Spleen (tissue), 13 donors: ENCODE data around the gene TMEM208. TPM values are rescaled to one million over a fixed set of nuclear protein-coding genes. Genes with fewer than 3 reads are reported as not detected.

Experiments
- DNase-seq: peaks from one replicate; pipeline ENCODE4 v3.0.0-alpha.2; 2020
- H3K27ac ChIP-seq, 8 donors: fragments of 200-600 bp; sonication (generic) in 7 of 8; 1 replicate in 4 of 8; 2 replicates in 4 of 8; pipeline versions ENCODE4 v1.5.0 to v1.8.0; 2016 to 2021; ENCODE audit warnings: inconsistent platforms in 4 of 8, mild to moderate bottlenecking in 4 of 8, moderate library complexity in 1 of 8
- H3K27me3 ChIP-seq, 7 donors: fragments of 200-600 bp; sonication (generic) in 6 of 7; replicated peaks in 1 of 7; 1 replicate in 4 of 7; 2 replicates in 3 of 7; pipeline versions ENCODE4 v1.5.0 to v1.8.0; 2016 to 2021; ENCODE audit warnings: inconsistent platforms in 3 of 7, mild to moderate bottlenecking in 1 of 7
- H3K36me3 ChIP-seq, 6 donors: fragments of 200-600 bp; sonication (generic) in 5 of 6; 1 replicate in 4 of 6; 2 replicates in 2 of 6; pipeline versions ENCODE4 v1.5.0 to v1.8.0; 2016 to 2021; ENCODE audit warnings: inconsistent platforms in 2 of 6
- H3K4me1 ChIP-seq, 6 donors: fragments of 200-600 bp; sonication (generic) in 5 of 6; 1 replicate in 3 of 6; 2 replicates in 3 of 6; pipeline versions ENCODE4 v1.5.0 to v1.8.0; 2016 to 2021; ENCODE audit warnings: inconsistent platforms in 3 of 6
- H3K4me3 ChIP-seq, 8 donors: fragments of 200-600 bp; sonication (generic) in 7 of 8; 1 replicate in 4 of 8; 2 replicates in 4 of 8; pipeline versions ENCODE4 v1.5.0 to v1.8.0; 2016 to 2021; ENCODE audit warnings: inconsistent platforms in 4 of 8, mild to moderate bottlenecking in 4 of 8, moderate library complexity in 2 of 8
- H3K9me3 ChIP-seq, 8 donors: fragments of 200-600 bp; sonication (generic) in 7 of 8; 1 replicate in 4 of 8; 2 replicates in 4 of 8; pipeline versions ENCODE4 v1.5.0 to v1.8.0; 2016 to 2021; ENCODE audit warnings: inconsistent platforms in 4 of 8
- POLR2A ChIP-seq, 3 donors: fragments of 450-650 bp; IDR thresholded peaks; one replicate each; pipeline ENCODE4 v1.5.1; 2017; ENCODE audit warnings: antibody characterized with exemption in 3 of 3, mild to moderate bottlenecking in 1 of 3
- POLR2AphosphoS5 ChIP-seq, 3 donors: sonication (generic); formaldehyde crosslinking; IDR thresholded peaks; one replicate each; pipeline ENCODE4 v1.5.1; 2017; ENCODE audit warnings: antibody characterized with exemption in 3 of 3
- WGBS, 5 donors: extraction: QIAGEN DNeasy Blood & Tissue Kit in 3 of 5; methylation state at CpG; one replicate each; pipeline versions ENCODE4 v1.1.5 to v1.1.7; 2013 to 2018; 5-methylcytosine and 5-hydroxymethylcytosine counted together
- intact Hi-C: fragments of 100-400 bp; cut with DNase I; formaldehyde crosslinking; loops from one replicate; pipeline ENCODE4 v1.15.0; 2023; ENCODE audit warnings: low total_unique reads
- long read RNA-seq, 2 donors: transcript quantifications; one replicate each; lab custom pipeline, GENCODE V29; 2026
- polyA plus RNA-seq, 3 donors: library from polyadenylated mRNA; stranded (reverse); fragments of 200-250 nt; gene quantifications; one replicate each; pipeline ENCODE4 v1.2.1, GENCODE V29; 2013
- total RNA-seq, 7 donors: library from RNA; depleted of rRNA in 3 of 7; stranded (reverse); fragments of >200 nt in 3 of 7; fragmentation: NEBNext Ultra II Directional in 4 of 7; extraction: Animal tissue kit (Norgen Biotek cat#: 25700) in 4 of 7; gene quantifications; one replicate each; pipeline versions ENCODE4 v1.1.0 to v1.2.1, GENCODE V29; 2016 to 2021
- TF ChIP-seq, protein P1 (sequence below), 11 experiments: fragments of 200-600 bp in 7 of 11; fragments of 450-650 bp in 4 of 11; sonication (generic) in 4 of 11; IDR thresholded peaks in 8 of 11; conservative IDR thresholded peaks in 3 of 11; 1 replicate in 7 of 11; 2 replicates in 4 of 11; pipeline versions ENCODE4 v1.4.0 to v1.8.0; 2016 to 2021; ENCODE audit warnings: antibody characterized with exemption in 11 of 11, inconsistent platforms in 4 of 11, mild to moderate bottlenecking in 1 of 11
- donor health status: healthy with polysubstance abuse.
- donor health status: DM: no; HTN: no; CAD: no; lungs with moderate emphysema.
- donor health status: DM: no; HTN: no; CAD: no.
- donor health status: Bipolar disorder and iron deficiency.
- donor health status: healthy.
- donor health status: DM: no; HTN: no; CAD: no.
- donor health status: DM: yes; HTN: yes; CAD: no.

Gene TMEM208
- total RNA-seq (10 to 100 TPM; 28.1 to 39.0 (median 29.3) TPM), polyA plus RNA-seq (10 to 100 TPM; 54.5 to 68.7 (median 65.9) TPM)
- long read RNA-seq, donor 1, transcript TMEM208-201 (6 exons, 793 nt): major isoform, 21 of 30 reads
- long read RNA-seq, donor 1, partial matches to known transcripts: 7 of 30 reads
- long read RNA-seq, donor 1, other reads (novel, unspliced or antisense): 0 of 30 reads
- long read RNA-seq, donor 2, transcript TMEM208-201 (6 exons, 793 nt): major isoform, 17 of 41 reads
- long read RNA-seq, donor 2, partial matches to known transcripts: 14 of 41 reads
- long read RNA-seq, donor 2, other reads (novel, unspliced or antisense): 6 of 41 reads

DNA sequence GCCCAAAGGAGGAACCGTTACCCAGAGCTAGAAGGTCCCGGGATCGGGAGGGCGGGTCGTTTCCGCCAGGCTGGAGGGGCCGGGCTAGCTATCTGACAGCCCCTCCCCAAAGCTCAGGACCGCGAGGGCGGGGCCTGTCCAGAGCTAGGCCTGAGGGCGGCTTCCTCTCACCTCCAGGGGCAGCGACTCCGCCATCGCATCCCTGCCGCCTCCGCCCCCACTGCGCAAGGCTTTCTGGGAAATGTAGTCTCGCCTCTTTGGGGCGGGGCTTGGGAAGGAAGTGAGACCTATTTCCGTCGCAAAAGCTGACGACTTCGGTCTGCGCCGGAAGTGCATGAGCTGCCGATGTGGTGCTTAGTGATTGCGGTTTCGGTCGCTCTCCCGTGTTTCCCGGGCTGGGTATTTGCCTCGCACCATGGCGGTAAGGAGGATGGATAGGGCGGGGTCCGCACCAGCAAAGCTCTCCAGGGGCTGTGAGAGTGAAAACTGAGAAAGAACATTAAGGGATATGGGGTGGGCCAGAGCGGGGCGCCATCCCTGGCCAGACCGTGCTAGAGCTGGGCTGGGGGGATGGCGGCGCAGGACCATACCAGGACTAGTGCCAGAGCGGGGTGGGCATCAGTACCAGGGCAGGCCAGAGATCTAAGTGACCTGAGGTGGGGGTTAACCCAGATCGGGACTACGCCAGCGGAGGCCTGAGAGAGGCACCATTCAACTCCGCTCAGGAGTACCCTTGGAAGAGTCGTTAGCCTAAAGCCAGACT is at the start of gene TMEM208:
Gene TMEM208, plus strand, starts transcription at position 327 of the 763 bp plus-strand sequence. Its CDS starts 89 bp downstream, at position 416.
- WGBS, 5 donors: 0 to 1% (median 1%) methylated on average over 39 to 46 of the region's 46 CpGs
- intact Hi-C loops: no loop called here
- TF ChIP-seq, protein P1, sequence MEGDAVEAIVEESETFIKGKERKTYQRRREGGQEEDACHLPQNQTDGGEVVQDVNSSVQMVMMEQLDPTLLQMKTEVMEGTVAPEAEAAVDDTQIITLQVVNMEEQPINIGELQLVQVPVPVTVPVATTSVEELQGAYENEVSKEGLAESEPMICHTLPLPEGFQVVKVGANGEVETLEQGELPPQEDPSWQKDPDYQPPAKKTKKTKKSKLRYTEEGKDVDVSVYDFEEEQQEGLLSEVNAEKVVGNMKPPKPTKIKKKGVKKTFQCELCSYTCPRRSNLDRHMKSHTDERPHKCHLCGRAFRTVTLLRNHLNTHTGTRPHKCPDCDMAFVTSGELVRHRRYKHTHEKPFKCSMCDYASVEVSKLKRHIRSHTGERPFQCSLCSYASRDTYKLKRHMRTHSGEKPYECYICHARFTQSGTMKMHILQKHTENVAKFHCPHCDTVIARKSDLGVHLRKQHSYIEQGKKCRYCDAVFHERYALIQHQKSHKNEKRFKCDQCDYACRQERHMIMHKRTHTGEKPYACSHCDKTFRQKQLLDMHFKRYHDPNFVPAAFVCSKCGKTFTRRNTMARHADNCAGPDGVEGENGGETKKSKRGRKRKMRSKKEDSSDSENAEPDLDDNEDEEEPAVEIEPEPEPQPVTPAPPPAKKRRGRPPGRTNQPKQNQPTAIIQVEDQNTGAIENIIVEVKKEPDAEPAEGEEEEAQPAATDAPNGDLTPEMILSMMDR (IDR thresholded peaks at IDR 0.05 in 8 of 11, conservative IDR thresholded peaks at IDR 0.05 in 3 of 11): peak in 10 of 11 experiments; percentile 20 to 76 (median 37)
- peak; percentile 21 to 99 (median 30) for TF ChIP-seq POLR2A (IDR thresholded peaks at IDR 0.05)
- TF ChIP-seq POLR2AphosphoS5 (IDR thresholded peaks at IDR 0.05): peak; percentile 97 to 98 (median 98)
- H3K9me3 ChIP-seq: no peaks in the 10 kb centered on the region
- H3K27ac ChIP-seq: peak within 1 kb of the TSS; percentile 61 to 93 (median 86)
- H3K36me3 ChIP-seq: peaks cover 5 to 47% (median 40%) of the 10 kb centered on the region in 6 donors
- H3K27me3 ChIP-seq: no peaks in the 10 kb centered on the region
- peak within 1 kb of the TSS; percentile 82 to 99 (median 98) for H3K4me3 ChIP-seq
- DNase-seq: peak; percentile 99
- peaks cover 12 to 57% (median 32%) of the 10 kb centered on the region in 6 donors for H3K4me1 ChIP-seq

DNA sequence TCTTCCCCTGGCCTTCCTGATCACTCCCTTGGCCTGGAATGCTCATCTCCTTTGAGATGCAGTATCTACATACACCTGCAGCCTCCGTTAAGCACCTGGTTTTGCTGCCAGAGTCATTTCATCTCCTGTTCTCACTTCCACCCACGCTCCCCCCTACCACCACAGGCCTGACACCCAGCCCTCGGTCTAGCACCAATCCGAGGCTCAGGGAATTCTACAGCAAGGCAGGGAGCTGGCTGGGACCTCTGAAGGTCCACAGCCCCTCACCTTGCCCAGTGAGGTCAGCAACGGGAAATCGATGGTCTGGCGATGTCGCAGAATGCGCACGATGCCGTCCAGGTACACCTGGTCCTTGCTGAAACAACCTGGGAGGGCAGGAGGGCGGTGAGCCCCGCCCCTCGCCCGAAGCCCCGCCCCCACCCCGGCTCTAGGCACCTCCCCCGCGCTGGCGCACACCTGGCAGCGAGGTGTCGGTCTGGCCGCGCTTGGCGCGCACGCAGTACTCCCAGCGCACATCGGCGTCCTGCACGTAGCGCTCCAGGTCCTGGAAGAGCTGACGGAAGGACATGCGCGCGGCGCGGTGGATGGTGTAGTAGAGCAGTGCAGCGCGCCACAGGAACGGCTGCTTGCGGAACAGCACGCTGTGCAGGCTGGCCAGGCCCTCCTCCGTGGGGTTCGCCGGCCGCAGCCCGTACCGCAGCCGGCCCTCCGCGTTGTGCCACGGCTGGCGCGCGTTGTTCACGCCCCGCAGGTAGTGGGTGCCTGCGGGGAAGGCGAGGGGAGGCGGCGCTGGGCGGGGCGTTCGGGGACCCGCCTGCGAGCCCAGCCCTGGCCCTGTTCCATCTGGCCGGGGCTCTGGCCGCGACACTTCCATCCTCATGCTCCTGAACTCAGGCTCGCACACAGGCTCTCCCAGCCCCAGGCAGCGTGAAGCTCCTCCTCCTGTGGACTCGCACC is 48.9 kb upstream of the TMEM208 start:
- DNase-seq: peak; percentile 89
- Histone ChIP-seq H3K27ac (peak overlapping the region in 4 of 8 donors; percentile 4 to 54 (median 30)), H3K9me3 (no peaks in the 10 kb centered on the region), H3K4me3 (peak overlapping the region; percentile 23 to 70 (median 36)), H3K36me3 (no peaks in the 10 kb centered on the region), H3K27me3 (peaks cover 0 to 62% (median 11%) of the 10 kb centered on the region in 7 donors), H3K4me1 (peaks cover 23 to 53% (median 41%) of the 10 kb centered on the region in 6 donors)
- TF ChIP-seq POLR2AphosphoS5 (IDR thresholded peaks at IDR 0.05): peak; percentile 49 to 72 (median 68)
- TF ChIP-seq POLR2A (IDR thresholded peaks at IDR 0.05): no peak
- TF ChIP-seq, protein P1 (IDR thresholded peaks at IDR 0.05 in 8 of 11, conservative IDR thresholded peaks at IDR 0.05 in 3 of 11): peak in 3 of 11 experiments; percentile 9 to 43 (median 23)
- WGBS, 5 donors: 5 to 10% (median 6%) methylated on average over 33 to 73 of the region's 73 CpGs
- intact Hi-C loops: no loop called here

DNA sequence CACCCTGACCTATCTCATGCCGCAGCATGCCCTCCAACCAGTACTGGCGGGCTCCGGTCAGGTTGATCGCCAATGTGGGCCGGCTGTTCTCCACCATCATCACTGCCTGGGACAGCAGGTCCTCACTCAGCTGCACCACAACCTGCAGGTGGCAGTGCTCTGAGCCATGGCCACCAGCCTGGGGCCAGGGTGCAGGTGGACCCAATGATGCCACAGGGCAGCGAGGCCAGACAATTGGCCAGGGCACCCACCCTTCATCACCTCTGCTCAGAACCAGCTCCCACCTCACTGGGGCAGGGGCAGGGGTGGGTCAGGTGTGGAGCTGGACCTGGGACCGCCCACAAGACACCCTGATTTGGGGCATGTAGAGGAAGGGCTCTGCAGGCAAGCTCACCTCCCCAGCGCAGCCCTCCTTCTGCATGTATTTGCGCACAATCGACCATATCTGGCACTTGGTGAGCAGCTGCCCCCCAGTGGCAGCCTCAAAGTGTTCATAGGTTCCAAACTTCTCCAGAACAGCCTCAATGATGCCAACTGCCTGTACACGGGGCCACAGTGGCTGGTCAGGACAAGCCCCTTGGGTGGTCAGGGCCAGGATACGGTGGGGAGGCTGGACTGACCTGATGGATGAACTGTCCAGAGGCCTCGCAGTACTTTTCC is 47.4 kb upstream of the TMEM208 start:
- Histone ChIP-seq H3K9me3 (no peaks in the 10 kb centered on the region), H3K27ac (no peak overlapping the region), H3K4me1 (peaks cover 14 to 47% (median 36%) of the 10 kb centered on the region in 6 donors), H3K27me3 (peaks cover 0 to 49% (median 8%) of the 10 kb centered on the region in 7 donors), H3K36me3 (no peaks in the 10 kb centered on the region), H3K4me3 (no peak overlapping the region)
- TF ChIP-seq, protein P1 (IDR thresholded peaks at IDR 0.05 in 8 of 11, conservative IDR thresholded peaks at IDR 0.05 in 3 of 11): no peak
- no peak for TF ChIP-seq POLR2AphosphoS5 (IDR thresholded peaks at IDR 0.05)
- TF ChIP-seq POLR2A (IDR thresholded peaks at IDR 0.05): no peak
- intact Hi-C loops: no loop called here
- DNase-seq: no peak
- 85 to 93% (median 91%) methylated on average over 10 to 13 of the region's 13 CpGs for WGBS, 5 donors
